Adrenal gland (tissue), 5 donors: ENCODE data around the gene MDFI.

Experiments used
- POLR2A ChIP-seq, 2 donors: fragments of 450-650 bp; IDR thresholded peaks; one replicate each; pipeline ENCODE4 v1.6.1; 2017; ENCODE audit warnings: antibody characterized with exemption in 2 of 2, mild to moderate bottlenecking in 2 of 2, moderate library complexity in 1 of 2
- TF ChIP-seq, protein P1 (sequence below), 6 experiments: fragments of 450-650 bp in 4 of 6; fragments of 200-600 bp in 2 of 6; sonication (generic) in 1 of 6; IDR thresholded peaks; 1 replicate in 5 of 6; 2 replicates in 1 of 6; pipeline versions ENCODE4 v1.5.1 to v1.8.0; 2016 to 2021; ENCODE audit warnings: antibody characterized with exemption in 6 of 6, mild to moderate bottlenecking in 2 of 6, moderate library complexity in 1 of 6
- donor health status: DM: no; HTN: no; CAD: no.

DNA sequence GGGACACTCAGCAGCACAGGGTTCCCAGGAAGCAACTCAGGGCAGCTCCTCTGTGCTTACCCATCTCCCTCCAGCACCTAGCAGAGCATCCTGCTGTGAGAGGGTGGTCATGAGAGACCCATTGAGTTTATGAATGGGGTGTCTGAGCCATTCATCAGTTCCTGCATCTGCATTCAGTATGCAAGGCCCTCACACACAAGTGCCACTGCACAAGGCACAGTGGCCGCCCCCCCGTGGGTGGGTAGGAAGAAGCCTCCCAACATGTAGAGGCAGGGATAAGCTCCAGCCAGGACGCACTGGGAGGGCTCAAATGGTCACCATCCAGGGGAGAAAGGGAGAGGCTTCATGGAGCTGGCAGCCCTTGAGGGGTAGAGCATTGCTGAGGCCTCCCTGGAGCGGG lies 49.0 kb upstream of the MDFI start:
- no peak for TF ChIP-seq POLR2A (IDR thresholded peaks at IDR 0.05)
- TF ChIP-seq, protein P1, sequence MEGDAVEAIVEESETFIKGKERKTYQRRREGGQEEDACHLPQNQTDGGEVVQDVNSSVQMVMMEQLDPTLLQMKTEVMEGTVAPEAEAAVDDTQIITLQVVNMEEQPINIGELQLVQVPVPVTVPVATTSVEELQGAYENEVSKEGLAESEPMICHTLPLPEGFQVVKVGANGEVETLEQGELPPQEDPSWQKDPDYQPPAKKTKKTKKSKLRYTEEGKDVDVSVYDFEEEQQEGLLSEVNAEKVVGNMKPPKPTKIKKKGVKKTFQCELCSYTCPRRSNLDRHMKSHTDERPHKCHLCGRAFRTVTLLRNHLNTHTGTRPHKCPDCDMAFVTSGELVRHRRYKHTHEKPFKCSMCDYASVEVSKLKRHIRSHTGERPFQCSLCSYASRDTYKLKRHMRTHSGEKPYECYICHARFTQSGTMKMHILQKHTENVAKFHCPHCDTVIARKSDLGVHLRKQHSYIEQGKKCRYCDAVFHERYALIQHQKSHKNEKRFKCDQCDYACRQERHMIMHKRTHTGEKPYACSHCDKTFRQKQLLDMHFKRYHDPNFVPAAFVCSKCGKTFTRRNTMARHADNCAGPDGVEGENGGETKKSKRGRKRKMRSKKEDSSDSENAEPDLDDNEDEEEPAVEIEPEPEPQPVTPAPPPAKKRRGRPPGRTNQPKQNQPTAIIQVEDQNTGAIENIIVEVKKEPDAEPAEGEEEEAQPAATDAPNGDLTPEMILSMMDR (IDR thresholded peaks at IDR 0.05): no peak
